HepG2 (cell line): ENCODE data around the gene TRPT1. TPM values are rescaled to one million over a fixed set of nuclear protein-coding genes. Genes with fewer than 3 reads are reported as not detected.

Experiments used
- ARNT2 ChIP-seq: sonication (generic); formaldehyde crosslinking; IDR thresholded peaks from 2 replicates; pipeline ENCODE4 v1.8.0; 2022; ENCODE audit warnings: mild to moderate bottlenecking, low read depth, missing genetic modification reagents, moderate library complexity
- ATF7 ChIP-seq, 2 experiments: fragments of 450-650 bp in 1 of 2; sonication (generic) in 1 of 2; formaldehyde crosslinking in 1 of 2; IDR thresholded peaks; 2 replicates each; pipeline versions ENCODE4 v1.4.0 to v1.6.1; 2016 to 2020; ENCODE audit warnings: antibody characterized with exemption in 1 of 2, mild to moderate bottlenecking in 1 of 2, missing genetic modification reagents in 1 of 2
- CBX5 ChIP-seq: sonication (generic); formaldehyde crosslinking; IDR thresholded peaks from 2 replicates; pipeline ENCODE4 v1.4.0; 2020; ENCODE audit warnings: missing genetic modification reagents, borderline replicate concordance
- DR1 ChIP-seq: sonication (generic); formaldehyde crosslinking; IDR thresholded peaks from 2 replicates; pipeline ENCODE4 v1.8.0; 2021; ENCODE audit warnings: mild to moderate bottlenecking, missing genetic modification reagents, inconsistent platforms
- FLYWCH1 ChIP-seq: sonication (generic); formaldehyde crosslinking; IDR thresholded peaks from 2 replicates; pipeline ENCODE4 v1.8.1; 2023; ENCODE audit warnings: mild to moderate bottlenecking, missing genetic modification reagents
- HIVEP1 ChIP-seq: sonication (generic); formaldehyde crosslinking; IDR thresholded peaks from 2 replicates; pipeline ENCODE4 v1.4.0; 2020; ENCODE audit warnings: mild to moderate bottlenecking, missing genetic modification reagents
- HMG20A ChIP-seq: IDR thresholded peaks from 2 replicates; pipeline ENCODE4 v1.6.1; 2016; ENCODE audit warnings: borderline replicate concordance
- HOXD1 ChIP-seq: sonication (generic); formaldehyde crosslinking; IDR thresholded peaks from 2 replicates; pipeline ENCODE4 v1.5.0; 2020; ENCODE audit warnings: missing genetic modification reagents
- IKZF4 ChIP-seq: sonication (generic); formaldehyde crosslinking; IDR thresholded peaks from 2 replicates; pipeline ENCODE4 v1.5.1; 2020; ENCODE audit warnings: borderline replicate concordance, mild to moderate bottlenecking, low read depth, missing genetic modification reagents; ENCODE audit errors: not compliant biosample characterization
- MED8 ChIP-seq: sonication (generic); formaldehyde crosslinking; IDR thresholded peaks from 2 replicates; pipeline ENCODE4 v1.8.1; 2023; ENCODE audit warnings: mild to moderate bottlenecking, missing genetic modification reagents; ENCODE audit not compliant: insufficient replicate concordance
- PITX1 ChIP-seq: sonication (generic); formaldehyde crosslinking; IDR thresholded peaks from 2 replicates; pipeline ENCODE4 v1.5.1; 2020; ENCODE audit warnings: mild to moderate bottlenecking, missing genetic modification reagents
- SKIL ChIP-seq: sonication (generic); formaldehyde crosslinking; IDR thresholded peaks from 2 replicates; pipeline ENCODE4 v1.8.0; 2022; ENCODE audit warnings: missing genetic modification reagents, mild to moderate bottlenecking, moderate library complexity, borderline replicate concordance
- TBX3 ChIP-seq: fragments of 450-650 bp; IDR thresholded peaks from 2 replicates; pipeline ENCODE4 v1.6.1; 2017; ENCODE audit warnings: antibody characterized with exemption, mild to moderate bottlenecking, inconsistent platforms, borderline replicate concordance
- ZBTB43 ChIP-seq: sonication (generic); formaldehyde crosslinking; conservative IDR thresholded peaks from 2 replicates; pipeline ENCODE4 v1.4.0; 2020; ENCODE audit warnings: missing genetic modification reagents
- ZNF160 ChIP-seq: sonication (generic); formaldehyde crosslinking; IDR thresholded peaks from 2 replicates; pipeline ENCODE4 v1.8.0; 2022; ENCODE audit warnings: mild to moderate bottlenecking, inconsistent platforms, missing genetic modification reagents
- ZNF296 ChIP-seq: sonication (generic); formaldehyde crosslinking; conservative IDR thresholded peaks from 2 replicates; pipeline ENCODE4 v1.5.0; 2020; ENCODE audit warnings: mild to moderate bottlenecking, missing genetic modification reagents
- ZNF329 ChIP-seq: sonication (generic); formaldehyde crosslinking; IDR thresholded peaks from 2 replicates; pipeline ENCODE4 v1.9.0; 2021; ENCODE audit warnings: low read depth, mild to moderate bottlenecking, missing genetic modification reagents
- ZNF432 ChIP-seq: sonication (generic); formaldehyde crosslinking; IDR thresholded peaks from 2 replicates; pipeline ENCODE4 v1.5.0; 2020; ENCODE audit warnings: missing genetic modification reagents, mild to moderate bottlenecking, borderline replicate concordance
- ZNF496 ChIP-seq: sonication (generic); formaldehyde crosslinking; IDR thresholded peaks from 2 replicates; pipeline ENCODE4 v1.8.1; 2023; ENCODE audit warnings: mild to moderate bottlenecking, moderate library complexity, missing genetic modification reagents; ENCODE audit not compliant: insufficient replicate concordance
- ZNF678 ChIP-seq: sonication (generic); formaldehyde crosslinking; IDR thresholded peaks from 2 replicates; pipeline ENCODE4 v1.4.0; 2020; ENCODE audit warnings: mild to moderate bottlenecking, missing genetic modification reagents
- ZNF775 ChIP-seq: sonication (generic); formaldehyde crosslinking; IDR thresholded peaks from 2 replicates; pipeline ENCODE4 v1.4.0; 2020; ENCODE audit warnings: missing genetic modification reagents, mild to moderate bottlenecking, moderate library complexity, borderline replicate concordance
- polyA plus RNA-seq, 8 experiments: library from polyadenylated mRNA; depleted of rRNA in 3 of 8; stranded (reverse) in 7 of 8; unstranded in 1 of 8; fragments of >200 nt; fragmentation: Illumina TruSeq in 4 of 8; extraction: Trizol in 4 of 8; gene quantifications; 2 replicates each; pipeline versions ENCODE4 v1.2.1 to v1.2.3, GENCODE V29; 2011 to 2016; ENCODE audit warnings: low read depth in 4 of 8, missing spikeins in 1 of 8, mixed read lengths in 1 of 8; ENCODE audit not compliant: insufficient read depth in 1 of 8
- total RNA-seq, 5 experiments: library from RNA; depleted of rRNA; stranded (reverse); fragments of >200 nt; fragmentation: Illumina TruSeq; extraction: Trizol; gene quantifications; 2 replicates each; pipeline ENCODE4 v1.2.3, GENCODE V29; 2016; ENCODE audit warnings: low read depth in 1 of 5
- TF ChIP-seq, protein P1 (sequence below): sonication (generic); formaldehyde crosslinking; IDR thresholded peaks from 2 replicates; pipeline ENCODE4 v1.5.0; 2020; ENCODE audit warnings: mild to moderate bottlenecking, missing genetic modification reagents
- TF ChIP-seq, protein P2 (sequence below): sonication (generic); formaldehyde crosslinking; IDR thresholded peaks from 2 replicates; pipeline ENCODE4 v1.8.1; 2023; ENCODE audit warnings: mild to moderate bottlenecking, moderate library complexity, missing genetic modification reagents

Gene TRPT1
- total and polyA plus RNA-seq, 2 of the 13 experiments (the other 11 are each of a cell fraction or from before 2014, with no cell fraction given), result 24.8 to 40.7 TPM

- TF ChIP-seq, protein P1, sequence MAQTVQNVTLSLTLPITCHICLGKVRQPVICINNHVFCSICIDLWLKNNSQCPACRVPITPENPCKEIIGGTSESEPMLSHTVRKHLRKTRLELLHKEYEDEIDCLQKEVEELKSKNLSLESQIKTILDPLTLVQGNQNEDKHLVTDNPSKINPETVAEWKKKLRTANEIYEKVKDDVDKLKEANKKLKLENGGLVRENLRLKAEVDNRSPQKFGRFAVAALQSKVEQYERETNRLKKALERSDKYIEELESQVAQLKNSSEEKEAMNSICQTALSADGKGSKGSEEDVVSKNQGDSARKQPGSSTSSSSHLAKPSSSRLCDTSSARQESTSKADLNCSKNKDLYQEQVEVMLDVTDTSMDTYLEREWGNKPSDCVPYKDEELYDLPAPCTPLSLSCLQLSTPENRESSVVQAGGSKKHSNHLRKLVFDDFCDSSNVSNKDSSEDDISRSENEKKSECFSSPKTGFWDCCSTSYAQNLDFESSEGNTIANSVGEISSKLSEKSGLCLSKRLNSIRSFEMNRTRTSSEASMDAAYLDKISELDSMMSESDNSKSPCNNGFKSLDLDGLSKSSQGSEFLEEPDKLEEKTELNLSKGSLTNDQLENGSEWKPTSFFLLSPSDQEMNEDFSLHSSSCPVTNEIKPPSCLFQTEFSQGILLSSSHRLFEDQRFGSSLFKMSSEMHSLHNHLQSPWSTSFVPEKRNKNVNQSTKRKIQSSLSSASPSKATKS (CRISPR knock-in tag), result no peak
- TF ChIP-seq ATF7 (IDR thresholded peaks at IDR 0.05) (no peak), ATF7 (CRISPR knock-in tag; IDR thresholded peaks at IDR 0.05) (0 out of 2 replicates have a peak, but pooled peaks have one; percentile 33), PITX1 (CRISPR knock-in tag) (peak; percentile 79; the same call in 1 of the 2 replicates), ZNF678 (CRISPR knock-in tag) (no peak), ZNF160 (CRISPR knock-in tag) (no peak), HIVEP1 (peak; percentile 79; the same call in 1 of the 2 replicates), MED8 (no peak), ZNF496 (no peak), FLYWCH1 (CRISPR knock-in tag) (no peak), HMG20A (CRISPR knock-in tag) (no peak; the same call in 1 of the 2 replicates), HOXD1 (CRISPR knock-in tag) (no peak), ZNF329 (CRISPR knock-in tag) (peak; percentile 45; the same call in 1 of the 2 replicates), CBX5 (CRISPR knock-in tag) (no peak), SKIL (CRISPR knock-in tag) (peak; percentile 96), DR1 (CRISPR knock-in tag) (peak; percentile 40; the same call in 1 of the 2 replicates), ARNT2 (CRISPR knock-in tag) (no peak), ZNF775 (CRISPR knock-in tag) (no peak), TBX3 (peak; percentile 83; the same call in 1 of the 2 replicates), ZBTB43 (0 out of 2 replicates have a peak, but pooled peaks have one; percentile 23), IKZF4 (CRISPR knock-in tag) (no peak), ZNF432 (no peak), ZNF296 (CRISPR knock-in tag) (no peak)
- TF ChIP-seq, protein P2, sequence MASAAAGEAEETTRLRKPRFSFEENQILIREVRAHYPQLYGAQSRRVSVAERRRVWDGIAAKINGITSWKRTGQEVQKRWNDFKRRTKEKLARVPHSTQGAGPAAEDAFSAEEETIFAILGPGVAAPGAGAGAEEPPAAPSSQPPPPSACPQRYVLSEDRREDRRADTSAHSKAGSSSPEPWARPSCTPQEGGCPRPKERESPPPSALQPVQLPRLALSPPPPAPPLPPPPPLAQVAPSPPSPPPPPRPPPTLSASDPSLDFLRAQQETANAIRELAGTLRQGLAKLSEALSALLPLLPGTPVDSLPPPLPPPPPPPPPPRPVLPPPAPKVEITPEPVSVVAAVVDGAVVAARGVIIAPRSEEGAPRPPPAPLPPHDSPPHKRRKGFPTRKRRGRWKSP (CRISPR knock-in tag), result no peak
These were observed 11.5 kb upstream of the TRPT1 start (continued) for GRCh38 chr11:64237484-64237951.
